T-cell (primary cell): ENCODE measurements around the gene PARD3B. TPM values are rescaled to one million over a fixed set of nuclear protein-coding genes. Genes with fewer than 3 reads are reported as not detected.

ENCODE experiments used
- ATAC-seq, 4 experiments: fragments of 200-7000 bp in 3 of 4; fragments of 150-1000 bp in 1 of 4; cut with Tn5 transposase; replicated peaks in 1 of 4; 1 replicate in 3 of 4; 2 replicates in 1 of 4; pipeline ENCODE4 v1.10.0; 2021; ENCODE audit warnings: moderate library complexity in 3 of 4, mild to moderate bottlenecking in 2 of 4, moderate number of reproducible peaks in 1 of 4
- CTCF ChIA-PET, 2 donors: fragments of 300-600 bp; sonication (Branson Sonifier 250); formaldehyde crosslinking; loops; one replicate each; lab custom pipeline; 2022; ENCODE audit warnings: antibody characterized with exemption in 2 of 2; lab: Charles Lee
- POLR2A ChIA-PET, 2 donors: fragments of 300-600 bp; sonication (Branson Sonifier 250); formaldehyde crosslinking; loops; one replicate each; lab custom pipeline; 2022; ENCODE audit warnings: antibody characterized with exemption in 2 of 2; lab: Charles Lee
- DNase-seq, 35 experiments: peaks; one replicate each; pipeline versions ENCODE4 v3.0.0 to v3.0.0-alpha.2; 2013 to 2023
- H3K27ac ChIP-seq: one replicate; pipeline ENCODE4 v1.5.1; 2013; ENCODE audit warnings: low read length
- H3K27me3 ChIP-seq, 2 experiments: replicated peaks in 1 of 2; 1 replicate in 1 of 2; 2 replicates in 1 of 2; pipeline versions ENCODE4 v1.6.1 to v1.7.0; 2013; ENCODE audit warnings: low read length in 1 of 2, mixed read lengths in 1 of 2; ENCODE audit not compliant: control insufficient read depth in 2 of 2, insufficient read depth in 2 of 2; ENCODE audit errors: extremely low read depth in 1 of 2
- H3K36me3 ChIP-seq, 2 donors: 1 replicate in 1 of 2; 2 replicates in 1 of 2; pipeline versions ENCODE4 v1.6.1 to v1.7.0; 2013; ENCODE audit warnings: low read length in 1 of 2; ENCODE audit not compliant: control insufficient read depth in 2 of 2, insufficient read depth in 1 of 2; ENCODE audit errors: extremely low read depth in 1 of 2
- H3K4me1 ChIP-seq, 2 experiments: 1 replicate in 1 of 2; 2 replicates in 1 of 2; pipeline versions ENCODE4 v1.6.1 to v1.7.0; 2013; ENCODE audit warnings: low read length in 2 of 2, mixed read lengths in 1 of 2; ENCODE audit not compliant: insufficient read depth in 2 of 2, control insufficient read depth in 1 of 2; ENCODE audit errors: extremely low read depth in 1 of 2
- H3K4me3 ChIP-seq, 2 donors: 1 replicate in 1 of 2; 2 replicates in 1 of 2; pipeline versions ENCODE4 v1.5.1 to v1.7.0; 2013; ENCODE audit warnings: mild to moderate bottlenecking in 2 of 2, low read length in 1 of 2, moderate library complexity in 1 of 2; ENCODE audit not compliant: control insufficient read depth in 1 of 2; ENCODE audit errors: extremely low read depth in 1 of 2
- H3K9me3 ChIP-seq: 2 replicates; pipeline ENCODE4 v1.7.0; 2013
- H3K27ac Mint-ChIP-seq, 2 donors: one replicate each; pipeline ENCODE4 v1.8.0; 2020 to 2021; ENCODE audit warnings: mild to moderate bottlenecking in 2 of 2, mixed read lengths in 2 of 2
- H3K27me3 Mint-ChIP-seq, 2 donors: one replicate each; pipeline ENCODE4 v1.8.0; 2021 to 2022; ENCODE audit warnings: mixed read lengths in 2 of 2
- H3K36me3 Mint-ChIP-seq: one replicate; pipeline ENCODE4 v1.8.0; 2021; ENCODE audit warnings: mixed read lengths
- H3K4me1 Mint-ChIP-seq, 3 donors: one replicate each; pipeline ENCODE4 v1.8.0; 2020 to 2022; ENCODE audit warnings: mixed read lengths in 3 of 3, mild to moderate bottlenecking in 1 of 3
- H3K4me3 Mint-ChIP-seq, 3 donors: one replicate each; pipeline ENCODE4 v1.8.0; 2020 to 2022; ENCODE audit warnings: mild to moderate bottlenecking in 3 of 3, mixed read lengths in 3 of 3, moderate library complexity in 3 of 3
- H3K9me3 Mint-ChIP-seq, 3 donors: one replicate each; pipeline ENCODE4 v1.8.0; 2020 to 2022; ENCODE audit warnings: mixed read lengths in 3 of 3
- WGBS: methylation state at CpG from one replicate; pipeline ENCODE4 v1.1.5; 2013; ENCODE audit warnings: missing lambda C conversion rate; ENCODE audit not compliant: insufficient coverage; 5-methylcytosine and 5-hydroxymethylcytosine counted together
- total RNA-seq, 35 experiments: library from RNA in 6 of 35; stranded (reverse) in 6 of 35; fragments of 120-200 nt in 1 of 35; gene quantifications; one replicate each; pipeline versions ENCODE4 v1.2.1 to v1.2.4 and lab custom pipeline; 2013 to 2026

PARD3B gene
- total RNA-seq, 5 donors from 2014 or later (not counting 1 experiment from before 2014, with no cell fraction given): 0.75 to 2.0 (median 1.6) TPM

DNA sequence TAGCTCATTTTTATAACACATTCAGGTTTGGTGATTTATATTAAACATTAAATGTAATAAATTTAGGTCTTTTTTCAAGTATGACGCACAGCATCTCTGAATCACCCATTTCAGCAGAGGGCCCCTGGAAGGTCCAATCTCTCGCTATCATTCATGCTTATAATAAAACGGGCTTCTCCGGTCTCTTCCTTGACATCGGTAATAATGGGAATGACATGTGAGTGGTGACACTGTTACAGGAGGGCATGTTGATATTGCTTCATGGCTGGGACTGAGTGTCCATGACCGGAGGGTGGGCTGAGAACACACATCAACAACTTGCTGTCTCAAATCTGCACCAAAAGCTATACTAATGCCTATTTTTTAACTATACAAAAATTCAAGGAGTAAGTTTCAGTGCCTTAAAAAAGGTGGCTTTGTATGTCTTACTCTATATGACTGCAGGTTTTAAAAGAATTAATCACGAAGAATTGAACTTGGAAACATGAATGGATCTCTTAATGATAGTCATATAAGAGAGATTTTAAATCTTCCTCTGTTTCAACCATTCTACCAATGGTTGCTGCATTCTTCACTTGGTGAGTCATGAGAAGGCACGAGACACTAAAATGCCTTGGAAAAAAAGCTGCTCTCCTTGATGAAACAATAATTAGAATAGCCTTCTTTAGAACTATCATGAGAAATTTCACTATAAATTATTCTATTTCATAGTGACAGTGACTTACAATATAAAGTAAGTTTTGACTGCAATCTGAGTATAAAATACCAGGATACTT is 1035.1 kb downstream of the PARD3B start:
- Histone ChIP-seq H3K4me1 (no peaks in the 10 kb centered on the region), H3K36me3 (no peaks in the 10 kb centered on the region), H3K9me3 (no peaks in the 10 kb centered on the region), H3K4me3 (no peak overlapping the region), H3K27ac (no peak overlapping the region), H3K27me3 (no peaks in the 10 kb centered on the region)
- H3K36me3 Mint-ChIP-seq: no peaks in the 10 kb centered on the region
- ATAC-seq (no peak), DNase-seq (no peak)
- ChIA-PET CTCF (no interaction called here), POLR2A (interaction anchor here in 1 of 2 donors (0.8 kb wide), 1 partner anchor 569 kb away, joined by 3 read pairs; no protein-coding TSS in a partner anchor)
- H3K4me1 Mint-ChIP-seq: no peaks in the 10 kb centered on the region
- H3K27ac Mint-ChIP-seq: no peak overlapping the region
- H3K27me3 Mint-ChIP-seq: peaks cover 2 to 11% of the 10 kb centered on the region in 2 donors
- no peak overlapping the region for H3K4me3 Mint-ChIP-seq
- WGBS: no CpG with 5 or more reads among the region's 8 CpGs
- H3K9me3 Mint-ChIP-seq: peaks cover 6 to 18% (median 10%) of the 10 kb centered on the region in 3 donors

DNA sequence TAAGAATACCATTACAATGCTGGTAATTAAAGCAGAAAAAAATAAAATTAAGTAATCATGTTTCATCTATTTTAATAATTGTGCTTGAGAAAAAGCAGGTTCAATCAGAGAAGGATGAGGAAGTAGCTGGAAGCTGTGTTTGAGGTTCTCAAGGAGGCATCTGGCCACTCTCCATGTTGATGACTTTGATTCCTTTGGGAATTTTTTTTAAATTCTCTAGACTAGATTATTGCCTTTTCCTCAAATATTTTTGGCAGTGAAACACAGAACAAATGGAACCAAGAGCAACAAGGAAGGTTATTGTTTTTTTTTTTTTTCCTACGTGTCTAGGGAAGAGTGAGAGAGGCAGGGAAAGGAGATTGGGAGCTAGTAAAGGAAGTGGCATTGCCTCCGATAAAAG is 1037.1 kb downstream of the PARD3B start:
- Mint-ChIP-seq H3K27ac (no peak overlapping the region), H3K36me3 (no peaks in the 10 kb centered on the region), H3K27me3 (peaks cover 2 to 11% of the 10 kb centered on the region in 2 donors), H3K4me3 (no peak overlapping the region), H3K9me3 (peaks cover 0 to 6% (median 0%) of the 10 kb centered on the region in 3 donors), H3K4me1 (no peaks in the 10 kb centered on the region)
- ATAC-seq: no peak
- H3K36me3 ChIP-seq: no peaks in the 10 kb centered on the region
- no peaks in the 10 kb centered on the region for H3K4me1 ChIP-seq
- H3K4me3 ChIP-seq: no peak overlapping the region
- H3K9me3 ChIP-seq: no peaks in the 10 kb centered on the region
- 83% methylated on average over 2 of the region's 2 CpGs for WGBS
- no peak overlapping the region for H3K27ac ChIP-seq
- no peaks in the 10 kb centered on the region for H3K27me3 ChIP-seq
- POLR2A ChIA-PET: no interaction called here
- no peak for DNase-seq
- CTCF ChIA-PET: no interaction called here

- H3K27ac ChIP-seq: no peak overlapping the region
- Mint-ChIP-seq H3K4me1 (no peaks in the 10 kb centered on the region), H3K9me3 (no peaks in the 10 kb centered on the region), H3K27ac (no peak overlapping the region), H3K27me3 (peaks cover 2 to 16% of the 10 kb centered on the region in 2 donors), H3K4me3 (no peak overlapping the region), H3K36me3 (no peaks in the 10 kb centered on the region)
- H3K4me3 ChIP-seq: no peak overlapping the region
- no peak for DNase-seq
- no peaks in the 10 kb centered on the region for H3K9me3 ChIP-seq
- H3K27me3 ChIP-seq: peaks cover 0 to 4% of the 10 kb centered on the region in 2 experiments
- H3K4me1 ChIP-seq: no peaks in the 10 kb centered on the region
- no peak for ATAC-seq
- 100% methylated on average over 2 of the region's 10 CpGs for WGBS
- no peaks in the 10 kb centered on the region for H3K36me3 ChIP-seq
- POLR2A ChIA-PET: no interaction called here
- CTCF ChIA-PET: no interaction called here
Observed at GRCh38 chr2:205585449-205586383, 1040.4 kb downstream of the PARD3B start.

DNA sequence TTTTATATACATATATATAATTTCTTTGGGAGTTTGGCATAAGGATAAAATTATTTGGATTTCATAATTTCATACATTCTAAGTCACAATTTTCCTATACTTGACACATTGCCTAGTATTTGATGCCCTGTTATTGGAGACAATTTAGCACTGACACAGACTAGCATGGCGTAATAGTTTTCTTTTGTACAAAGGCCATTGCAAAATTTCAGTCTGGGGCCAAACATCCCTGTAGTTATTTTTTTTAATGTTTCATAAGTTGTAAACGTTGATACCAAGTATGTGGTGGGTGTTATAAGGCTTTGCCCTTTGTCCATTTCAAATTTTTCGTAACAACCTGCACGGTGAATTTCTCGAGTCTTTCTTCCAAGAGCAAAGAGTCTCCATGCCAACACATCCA is 1041.4 kb downstream of the PARD3B start:
- ATAC-seq (no peak), DNase-seq (no peak)
- Histone ChIP-seq H3K4me1 (no peaks in the 10 kb centered on the region), H3K9me3 (no peaks in the 10 kb centered on the region), H3K36me3 (no peaks in the 10 kb centered on the region), H3K27ac (no peak overlapping the region), H3K4me3 (no peak overlapping the region), H3K27me3 (peaks cover 0 to 4% of the 10 kb centered on the region in 2 experiments)
- Mint-ChIP-seq H3K9me3 (no peaks in the 10 kb centered on the region), H3K4me3 (no peak overlapping the region), H3K4me1 (no peaks in the 10 kb centered on the region), H3K27me3 (peaks cover 2 to 19% of the 10 kb centered on the region in 2 donors), H3K36me3 (no peaks in the 10 kb centered on the region), H3K27ac (no peak overlapping the region)
- 80% methylated on average over 1 of the region's 5 CpGs for WGBS
- ChIA-PET CTCF (interaction anchor here in 1 of 2 donors (1.0 kb wide), 1 partner anchor 65 kb away, joined by 7 read pairs; no protein-coding TSS in a partner anchor), POLR2A (no interaction called here)

DNA sequence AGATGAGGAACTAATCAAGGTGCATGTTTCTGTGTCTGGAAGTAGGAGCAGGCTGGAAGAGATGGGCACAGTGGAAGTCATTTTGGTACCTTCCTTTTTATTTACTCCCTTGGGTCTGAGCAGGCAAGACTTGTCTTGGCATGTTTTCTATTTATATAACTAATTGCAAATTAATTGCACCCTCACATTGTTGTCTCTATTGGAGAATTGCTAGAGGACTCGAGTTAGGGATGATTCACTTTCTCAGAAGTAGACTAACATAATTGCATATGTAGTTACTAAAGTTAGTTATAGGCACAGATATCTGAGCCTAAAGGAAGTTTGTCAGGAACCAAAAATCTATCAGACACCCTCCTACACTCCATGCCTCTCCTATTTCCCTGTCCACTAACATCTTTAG is 1044.2 kb downstream of the PARD3B start:
- no peak overlapping the region for H3K27ac Mint-ChIP-seq
- H3K4me3 Mint-ChIP-seq: no peak overlapping the region
- H3K9me3 ChIP-seq: no peaks in the 10 kb centered on the region
- no peaks in the 10 kb centered on the region for H3K4me1 ChIP-seq
- no CpG with 5 or more reads among the region's 1 CpG for WGBS
- DNase-seq (no peak), ATAC-seq (no peak)
- H3K36me3 Mint-ChIP-seq: no peaks in the 10 kb centered on the region
- H3K27me3 Mint-ChIP-seq: peaks cover 0 to 10% of the 10 kb centered on the region in 2 donors
- no peaks in the 10 kb centered on the region for H3K4me1 Mint-ChIP-seq
- ChIA-PET POLR2A (no interaction called here), CTCF (no interaction called here)
- H3K36me3 ChIP-seq: no peaks in the 10 kb centered on the region
- no peak overlapping the region for H3K27ac ChIP-seq
- H3K27me3 ChIP-seq: peaks cover 0 to 4% of the 10 kb centered on the region in 2 experiments
- H3K4me3 ChIP-seq: no peak overlapping the region
- no peaks in the 10 kb centered on the region for H3K9me3 Mint-ChIP-seq

GRCh38 chr2:205590759-205591158 is 1045.5 kb downstream of the PARD3B start:
- Histone ChIP-seq H3K27ac (no peak overlapping the region), H3K4me1 (no peaks in the 10 kb centered on the region), H3K36me3 (no peaks in the 10 kb centered on the region), H3K27me3 (peaks cover 0 to 4% of the 10 kb centered on the region in 2 experiments), H3K4me3 (no peak overlapping the region), H3K9me3 (no peaks in the 10 kb centered on the region)
- peaks cover 0 to 10% of the 10 kb centered on the region in 2 donors for H3K27me3 Mint-ChIP-seq
- no peaks in the 10 kb centered on the region for H3K9me3 Mint-ChIP-seq
- WGBS: no CpG with 5 or more reads among the region's 2 CpGs
- H3K4me3 Mint-ChIP-seq: no peak overlapping the region
- POLR2A ChIA-PET: no interaction called here
- ATAC-seq (no peak), DNase-seq (no peak)
- H3K4me1 Mint-ChIP-seq: no peaks in the 10 kb centered on the region
- H3K27ac Mint-ChIP-seq: no peak overlapping the region
- CTCF ChIA-PET: interaction anchor here in 1 of 2 donors (0.5 kb wide), 1 partner anchor 114 kb away, joined by 3 read pairs; no protein-coding TSS in a partner anchor
- no peaks in the 10 kb centered on the region for H3K36me3 Mint-ChIP-seq
